GM12874 (cell line): Measurements from ENCODE around the gene SNX30.

Source experiments
- CTCF ChIP-seq: IDR thresholded peaks from 2 replicates; pipeline ENCODE4 v1.5.1; 2011; ENCODE audit warnings: low read depth, mild to moderate bottlenecking, control low read depth, low read length, moderate library complexity; ENCODE audit not compliant: insufficient read depth

SNX30 gene

DNA sequence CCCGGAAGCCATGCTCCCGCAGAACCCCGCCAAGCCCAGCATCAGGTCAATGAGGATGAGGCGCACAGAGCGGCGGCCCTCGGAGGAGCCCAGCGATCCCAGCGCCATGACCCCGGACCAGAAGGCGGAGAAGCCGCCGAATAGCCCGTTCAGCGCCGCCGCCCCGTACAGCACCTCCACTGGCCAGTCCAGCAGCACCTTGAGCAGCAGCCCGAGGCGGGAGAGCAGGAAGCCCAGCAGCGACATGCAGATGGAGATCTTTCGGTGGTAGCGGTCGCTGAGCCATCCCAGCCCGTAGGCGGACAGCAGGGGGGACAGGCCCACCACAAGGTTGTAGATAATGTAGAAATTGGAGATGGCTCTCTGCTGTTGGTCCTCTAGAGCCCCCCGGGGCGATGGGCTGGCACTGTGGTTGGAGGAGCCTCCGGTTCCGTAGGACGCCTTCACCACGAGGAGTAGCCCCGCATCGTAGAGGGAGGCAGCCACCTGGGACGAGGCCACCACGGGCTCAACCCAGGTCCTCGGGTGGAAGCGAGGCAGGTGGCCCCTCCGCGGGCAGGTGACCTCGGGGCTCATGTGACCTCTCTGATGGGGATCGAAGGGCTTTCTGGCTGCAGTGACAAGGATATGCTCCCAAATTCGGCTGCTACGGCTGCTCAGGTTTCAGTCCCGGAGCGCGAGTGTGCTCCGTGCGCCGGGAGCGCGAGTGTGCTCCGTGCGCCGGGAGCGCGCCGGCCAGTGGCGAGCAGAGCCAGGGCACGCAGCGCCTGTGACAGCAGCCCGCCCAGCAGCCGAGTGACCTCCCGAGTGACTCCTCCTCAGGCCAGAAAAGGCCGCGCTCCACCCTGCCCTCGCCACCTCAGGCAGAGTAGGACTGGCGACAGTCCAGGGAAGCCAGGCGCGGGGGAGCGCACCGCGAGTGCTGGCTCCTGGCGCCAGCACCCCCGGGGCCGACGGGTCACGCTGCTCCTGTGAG lies 139.8 kb downstream of the SNX30 start, which contains the start of gene SLC46A2:
TSS of gene SLC46A2 (minus strand) at position 771 of the 976 bp plus-strand sequence. CDS start at position 576, 195 bp downstream.
- TF ChIP-seq CTCF = no peak

GRCh38 chr9:112891521-112891920 lies 141.0 kb downstream of the SNX30 start:
- TF ChIP-seq CTCF = no peak

- TF ChIP-seq CTCF = no peak
Measured at GRCh38 chr9:112892981-112893380, 142.4 kb downstream of the SNX30 start.

DNA sequence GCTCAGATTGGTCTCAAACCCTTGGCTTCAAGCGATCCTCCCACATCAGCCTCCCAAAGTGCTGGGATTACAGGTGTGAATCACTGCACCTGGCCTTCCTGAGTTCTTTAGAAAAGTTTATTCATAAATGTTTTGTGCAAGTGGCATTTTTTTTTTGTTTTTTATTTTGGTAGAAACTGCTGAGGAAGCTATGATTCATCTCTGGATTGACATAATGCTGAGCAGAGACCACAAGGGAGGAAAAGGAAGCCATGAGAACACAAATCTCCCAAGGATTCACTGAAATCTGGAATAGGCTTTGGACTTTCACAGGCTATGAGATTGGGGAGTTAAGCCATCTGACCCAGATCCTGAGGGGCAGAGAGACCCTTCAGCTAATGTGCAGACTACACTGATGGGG lies 143.5 kb downstream of the SNX30 start:
- TF ChIP-seq CTCF = no peak

DNA sequence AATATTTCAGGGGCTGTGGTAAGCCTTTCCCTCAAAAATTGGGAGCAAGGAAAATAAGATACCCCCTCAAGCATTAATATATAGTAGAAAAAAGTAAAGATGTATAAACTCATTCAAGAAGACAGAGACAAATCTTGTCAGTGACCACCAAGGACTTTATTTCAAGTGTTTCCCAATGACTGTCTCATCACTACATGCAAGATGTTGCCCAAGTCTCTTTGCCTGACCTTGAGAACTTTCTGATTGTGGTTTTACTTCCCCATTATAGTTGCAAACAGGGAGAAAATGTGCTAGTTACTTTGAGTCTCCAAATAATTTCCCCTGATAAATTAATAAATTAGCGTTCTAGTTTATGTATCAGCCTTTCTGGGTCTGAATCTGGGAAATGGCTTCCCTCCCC lies 144.1 kb downstream of the SNX30 start:
- no peak for TF ChIP-seq CTCF

DNA sequence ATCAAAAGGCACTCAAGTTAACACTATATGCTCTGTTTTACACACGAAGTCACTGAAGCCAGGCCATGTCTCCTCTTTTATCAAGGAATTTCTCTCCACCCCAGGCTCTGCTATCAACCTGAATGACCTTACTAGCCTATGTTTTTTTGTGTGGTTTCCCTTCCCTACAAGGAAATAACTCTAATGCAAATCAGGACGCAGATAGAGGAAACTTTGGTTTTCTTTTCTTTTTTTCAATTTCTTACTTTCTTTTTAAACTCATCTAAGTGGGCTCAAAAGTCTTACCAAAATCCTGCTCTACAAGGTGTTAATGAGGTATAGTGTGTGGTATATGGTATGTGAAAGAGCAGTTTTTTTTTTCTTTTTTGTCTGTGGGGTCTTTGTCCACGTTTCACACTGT lies 145.6 kb downstream of the SNX30 start:
- no peak for TF ChIP-seq CTCF

DNA sequence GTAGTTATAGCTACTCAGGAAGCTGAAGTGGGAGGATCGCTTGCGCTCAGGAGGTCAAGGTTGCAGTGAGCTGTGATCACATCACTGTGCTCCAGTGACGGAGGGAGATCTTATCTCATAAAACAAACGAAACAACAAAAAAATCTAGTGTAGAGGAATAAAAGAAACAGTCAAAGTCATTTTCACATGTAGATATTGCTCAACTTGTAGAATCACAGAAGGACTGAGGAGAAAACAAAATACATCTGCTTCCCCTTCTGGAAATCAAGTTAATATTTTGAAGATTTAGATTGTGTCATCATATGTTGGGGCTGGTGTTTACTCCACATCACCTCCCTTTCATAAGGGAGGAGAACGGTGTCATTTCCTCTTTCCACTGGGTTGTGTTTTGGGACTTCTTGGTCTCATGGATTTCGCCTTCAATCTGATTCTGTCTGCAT lies 148.3 kb downstream of the SNX30 start:
- TF ChIP-seq CTCF = no peak
